AG10803 (cell line): ENCODE data around the gene RUNX1.
A peak's percentile ranks its signal among the peaks of the same experiment; 100 is the strongest.

Experiments used
- DNase-seq: peaks from one replicate; pipeline ENCODE4 v3.0.0; 2010; ENCODE audit warnings: low read depth
- H3K4me3 ChIP-seq: 2 replicates; pipeline ENCODE4 v1.5.1; 2011; ENCODE audit warnings: mild to moderate bottlenecking, low read length, control low read depth
- TF ChIP-seq, protein P1 (sequence below): conservative IDR thresholded peaks from 2 replicates; pipeline ENCODE4 v1.5.1; 2011; ENCODE audit warnings: mild to moderate bottlenecking, low read length, control low read depth, inconsistent platforms

RUNX1 gene

DNA sequence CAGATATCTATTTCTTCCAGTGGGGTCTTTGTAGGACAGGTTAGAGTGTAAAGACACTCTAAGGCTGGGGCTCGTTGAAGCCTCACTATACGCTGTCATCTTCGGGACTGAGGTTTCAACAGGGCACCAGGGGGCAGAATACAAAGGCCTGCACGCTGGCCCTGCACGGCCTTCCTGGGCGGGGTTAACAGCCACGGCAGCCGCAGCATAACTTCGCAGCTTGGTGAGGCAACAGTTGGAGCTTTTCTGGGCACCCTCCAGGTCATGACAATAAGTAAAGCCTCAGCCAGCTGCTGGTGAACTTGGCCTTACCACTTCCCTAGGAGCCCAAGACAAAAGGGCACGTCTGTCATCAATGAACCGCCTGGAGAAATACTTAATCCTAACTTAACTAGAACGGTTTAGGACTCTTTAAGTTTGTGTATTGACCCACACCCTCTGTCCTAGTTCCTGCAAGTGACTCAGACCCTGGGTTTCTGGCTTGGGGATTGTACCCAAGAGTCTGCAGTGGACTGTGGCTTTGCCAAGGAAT lies 2.3 kb upstream of the RUNX1 start:
- no peak overlapping the region for H3K4me3 ChIP-seq
- TF ChIP-seq, protein P1, sequence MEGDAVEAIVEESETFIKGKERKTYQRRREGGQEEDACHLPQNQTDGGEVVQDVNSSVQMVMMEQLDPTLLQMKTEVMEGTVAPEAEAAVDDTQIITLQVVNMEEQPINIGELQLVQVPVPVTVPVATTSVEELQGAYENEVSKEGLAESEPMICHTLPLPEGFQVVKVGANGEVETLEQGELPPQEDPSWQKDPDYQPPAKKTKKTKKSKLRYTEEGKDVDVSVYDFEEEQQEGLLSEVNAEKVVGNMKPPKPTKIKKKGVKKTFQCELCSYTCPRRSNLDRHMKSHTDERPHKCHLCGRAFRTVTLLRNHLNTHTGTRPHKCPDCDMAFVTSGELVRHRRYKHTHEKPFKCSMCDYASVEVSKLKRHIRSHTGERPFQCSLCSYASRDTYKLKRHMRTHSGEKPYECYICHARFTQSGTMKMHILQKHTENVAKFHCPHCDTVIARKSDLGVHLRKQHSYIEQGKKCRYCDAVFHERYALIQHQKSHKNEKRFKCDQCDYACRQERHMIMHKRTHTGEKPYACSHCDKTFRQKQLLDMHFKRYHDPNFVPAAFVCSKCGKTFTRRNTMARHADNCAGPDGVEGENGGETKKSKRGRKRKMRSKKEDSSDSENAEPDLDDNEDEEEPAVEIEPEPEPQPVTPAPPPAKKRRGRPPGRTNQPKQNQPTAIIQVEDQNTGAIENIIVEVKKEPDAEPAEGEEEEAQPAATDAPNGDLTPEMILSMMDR, result peak; percentile 74
- peak; percentile 97 for DNase-seq

DNA sequence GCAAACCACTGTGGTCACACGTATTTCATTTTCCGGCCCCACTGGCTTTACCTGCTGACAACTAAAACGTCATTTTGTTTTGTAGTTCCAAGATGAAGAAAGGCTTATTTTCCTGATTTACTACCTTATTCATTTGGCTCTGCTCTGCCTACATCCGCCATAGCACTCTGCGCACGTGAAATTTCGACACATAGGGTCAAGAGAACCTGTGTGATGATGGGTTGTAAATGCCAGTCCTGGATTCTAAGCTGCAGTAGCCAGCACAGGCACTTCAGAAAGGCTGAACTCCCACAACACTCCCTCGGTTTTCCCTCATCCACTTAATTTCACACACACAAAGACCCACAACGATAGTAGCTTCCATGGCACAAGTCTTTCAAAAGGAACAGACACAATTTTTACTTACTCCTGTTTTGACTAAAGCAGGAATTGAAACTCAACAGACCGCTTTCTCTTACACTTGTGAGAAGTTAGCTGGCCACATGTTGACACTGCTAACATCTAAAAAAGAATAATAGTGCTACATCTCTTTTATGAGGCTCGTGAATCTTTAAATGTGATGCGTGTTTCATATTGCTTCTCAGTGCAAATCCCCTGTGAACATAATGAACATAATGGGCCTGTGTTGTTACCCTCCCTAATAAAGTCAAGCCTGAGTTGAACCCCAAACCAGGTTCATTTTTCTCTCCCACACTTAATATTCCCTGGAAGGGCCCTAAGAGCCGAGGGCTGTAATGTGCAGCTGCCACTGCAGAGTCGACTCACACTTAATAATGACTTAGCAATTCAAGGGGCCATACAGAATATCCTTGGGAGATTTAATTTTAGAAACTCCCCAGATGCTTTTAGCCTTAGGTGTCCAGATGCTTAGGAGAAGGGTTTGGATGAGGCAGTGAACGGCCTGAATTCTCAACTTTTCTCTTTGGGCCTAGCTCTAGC lies 1.5 kb upstream of the RUNX1 start:
- no peak overlapping the region for H3K4me3 ChIP-seq
- peak; percentile 69 for DNase-seq

DNA sequence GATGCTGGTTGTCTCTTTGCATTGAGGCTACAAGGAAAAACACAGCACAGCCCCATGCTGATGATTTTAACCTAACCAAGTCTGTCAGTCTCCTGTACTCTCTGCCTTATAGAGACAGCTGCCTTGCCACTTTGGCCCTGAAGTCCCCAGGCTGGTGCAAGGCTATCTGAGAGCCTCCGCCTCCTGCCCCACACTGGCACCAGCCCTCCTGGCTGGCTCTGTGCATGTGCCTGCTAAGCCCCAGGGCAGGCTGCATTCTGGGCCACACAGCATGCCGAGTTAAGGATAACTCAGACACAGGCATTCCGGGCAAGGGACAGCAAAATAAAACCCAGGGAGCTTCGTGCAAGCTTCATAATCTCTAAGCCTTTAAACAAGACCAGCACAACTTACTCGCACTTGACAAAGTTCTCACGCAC lies 910 bp downstream of the RUNX1 start:
- DNase-seq, result peak; percentile 51
- TF ChIP-seq, protein P1, result no peak
- peak overlapping the region; percentile 74 for H3K4me3 ChIP-seq

More for the DNA sequence above, 1.5 kb upstream of the RUNX1 start:
- TF ChIP-seq, protein P1, result no peak

DNA sequence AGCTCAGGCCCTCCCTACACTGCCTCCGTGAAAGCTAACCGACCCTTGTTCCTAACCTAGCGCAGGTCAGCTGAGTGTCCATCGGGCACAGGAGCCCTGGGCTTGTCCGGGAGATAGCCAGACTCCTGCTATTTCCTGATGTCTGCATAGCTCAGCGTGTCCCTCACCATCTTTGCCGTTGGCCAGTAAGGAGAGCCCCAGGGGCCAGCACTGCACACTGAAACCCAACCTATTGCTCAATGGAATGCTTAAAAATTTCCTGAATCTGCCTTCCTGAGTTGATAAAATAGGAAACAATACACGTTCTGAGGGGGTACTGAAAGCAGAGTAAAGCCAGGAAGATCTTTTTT lies 2.2 kb downstream of the RUNX1 start:
- TF ChIP-seq, protein P1, result no peak
- peak; percentile 71 for DNase-seq
- peak overlapping the region; percentile 74 for H3K4me3 ChIP-seq

DNA sequence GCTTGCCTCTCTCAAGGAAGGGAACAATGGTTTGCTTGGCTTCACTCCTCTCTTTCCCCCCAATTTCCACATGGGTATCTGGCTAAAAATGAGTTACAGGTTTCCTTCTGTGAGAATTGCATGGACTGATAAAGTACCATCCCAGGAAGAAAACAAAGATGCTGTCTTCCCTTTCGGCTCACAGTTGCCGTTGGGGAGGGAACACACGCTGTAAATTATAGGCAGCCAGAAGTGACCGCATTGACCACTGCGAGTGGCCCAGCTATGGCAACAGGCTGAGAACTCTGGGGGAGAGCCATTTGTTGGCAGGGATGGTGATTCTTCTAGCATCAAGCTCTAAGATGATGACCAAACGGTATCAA lies 2.9 kb downstream of the RUNX1 start:
- TF ChIP-seq, protein P1, result no peak
- H3K4me3 ChIP-seq, result peak overlapping the region; percentile 74
- DNase-seq, result no peak

DNA sequence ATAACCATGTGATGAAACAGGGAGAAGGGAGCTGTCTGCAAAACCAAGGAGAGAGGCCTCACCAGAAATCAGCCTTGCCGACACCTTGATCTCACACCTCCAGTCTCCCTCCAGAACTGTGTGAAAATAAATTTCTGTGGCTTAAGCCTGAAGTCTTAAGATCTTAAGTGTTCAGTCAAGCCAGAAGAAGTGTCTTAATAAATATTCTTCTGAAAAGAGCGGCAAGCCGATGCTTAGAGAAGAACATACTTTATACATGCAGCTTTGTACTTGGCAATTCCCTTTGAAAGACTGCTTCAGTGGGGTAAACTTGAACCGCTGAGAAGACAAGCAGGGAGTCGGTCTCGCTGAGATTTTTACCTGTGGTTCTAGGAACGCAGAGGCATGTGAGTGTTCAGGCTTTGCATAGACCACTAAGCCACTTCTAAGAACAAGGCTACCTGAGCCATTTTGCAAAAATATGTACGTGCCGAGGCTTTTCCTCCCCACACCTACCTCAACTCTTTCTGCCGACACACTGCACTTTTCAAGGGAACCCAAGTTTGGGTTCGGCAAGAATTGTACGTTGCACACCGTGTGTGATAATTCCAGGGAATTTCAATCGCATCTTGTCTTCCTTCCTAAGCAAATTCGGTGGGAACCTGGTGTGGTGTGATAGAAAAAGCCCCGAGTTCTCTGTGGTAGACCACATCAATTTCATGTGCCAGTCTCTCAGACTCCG lies 3.4 kb downstream of the RUNX1 start:
- peak overlapping the region; percentile 74 for H3K4me3 ChIP-seq
- TF ChIP-seq, protein P1, result no peak
- DNase-seq, result no peak
